A549 (cell line): ENCODE measurements around the gene ETV1.

Experiments
- CBX2 ChIP-seq: fragments of 200-600 bp; sonication (generic); IDR thresholded peaks from 2 replicates; pipeline ENCODE4 v1.6.1; 2016; ENCODE audit warnings: low read depth, mild to moderate bottlenecking, borderline replicate concordance
- HEYL ChIP-seq: fragments of 250-450 bp; sonication (Bioruptor Pico); IDR thresholded peaks from 2 replicates; pipeline ENCODE4 v1.8.0; 2021; ENCODE audit warnings: mild to moderate bottlenecking, moderate library complexity
- MAFK ChIP-seq: fragments of 450-650 bp; IDR thresholded peaks from 2 replicates; pipeline ENCODE4 v1.6.1; 2014; ENCODE audit not compliant: partially characterized antibody
- MAX ChIP-seq: IDR thresholded peaks from 2 replicates; pipeline ENCODE4 v1.6.1; 2012
- POLR2A ChIP-seq: IDR thresholded peaks from 2 replicates; pipeline ENCODE4 v1.6.1; 2012; ENCODE audit warnings: mild to moderate bottlenecking, low read length
- REST ChIP-seq: fragments of 200-600 bp; sonication (generic); IDR thresholded peaks from 2 replicates; pipeline ENCODE4 v1.6.1; 2016; ENCODE audit warnings: antibody characterized with exemption, mild to moderate bottlenecking, moderate library complexity
- ZSCAN20 ChIP-seq: fragments of 250-450 bp; sonication (Bioruptor Pico); IDR thresholded peaks from 2 replicates; pipeline ENCODE4 v1.8.0; 2022; ENCODE audit warnings: mild to moderate bottlenecking, moderate library complexity
- TF ChIP-seq, protein P1 (sequence below): fragments of 450-650 bp; IDR thresholded peaks from 2 replicates; pipeline ENCODE4 v1.6.1; 2014; ENCODE audit warnings: antibody characterized with exemption

DNA sequence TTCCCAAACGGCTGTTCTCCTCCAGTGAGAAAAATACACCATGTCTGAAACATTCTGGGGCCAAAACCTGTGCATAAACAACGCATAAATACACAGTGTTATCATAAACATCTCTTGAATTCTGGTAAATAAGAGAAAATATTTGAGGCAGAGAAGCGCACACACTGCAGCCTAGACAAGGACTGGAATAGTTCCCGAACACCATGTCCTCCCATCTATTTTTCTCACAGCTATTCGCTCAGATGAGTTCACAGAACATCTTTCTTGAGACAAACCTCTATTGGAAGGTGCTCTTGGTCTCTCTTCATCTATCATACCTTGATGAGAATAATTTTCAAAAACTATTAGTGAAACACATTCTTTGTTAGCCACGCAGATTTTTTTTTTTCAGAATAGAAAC is 24.4 kb downstream of the ETV1 start:
- TF ChIP-seq CBX2 (no peak), MAX (no peak), POLR2A (no peak), ZSCAN20 (no peak), REST (no peak), MAFK (no peak), HEYL (no peak)
- TF ChIP-seq, protein P1, sequence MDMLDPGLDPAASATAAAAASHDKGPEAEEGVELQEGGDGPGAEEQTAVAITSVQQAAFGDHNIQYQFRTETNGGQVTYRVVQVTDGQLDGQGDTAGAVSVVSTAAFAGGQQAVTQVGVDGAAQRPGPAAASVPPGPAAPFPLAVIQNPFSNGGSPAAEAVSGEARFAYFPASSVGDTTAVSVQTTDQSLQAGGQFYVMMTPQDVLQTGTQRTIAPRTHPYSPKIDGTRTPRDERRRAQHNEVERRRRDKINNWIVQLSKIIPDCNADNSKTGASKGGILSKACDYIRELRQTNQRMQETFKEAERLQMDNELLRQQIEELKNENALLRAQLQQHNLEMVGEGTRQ, result no peak
